NB4 (cell line): ENCODE data around the gene CABLES1.
"Not testable (repeated sequence)": the region's sequence is repeated elsewhere in the genome, so short reads cannot be mapped to it uniquely, and the experiment has no call there.

Experiments
- CTCF ChIP-seq: IDR thresholded peaks from one replicate; pipeline ENCODE4 v1.5.1; 2012; ENCODE audit warnings: low read depth, low read length
- MAX ChIP-seq: IDR thresholded peaks from 2 replicates; pipeline ENCODE4 v1.6.1; 2011; ENCODE audit warnings: low read depth, low read length
- MYC ChIP-seq: IDR thresholded peaks from 2 replicates; pipeline ENCODE4 v1.6.1; 2011; ENCODE audit warnings: low read depth, low read length
- POLR2A ChIP-seq: IDR thresholded peaks from 2 replicates; pipeline ENCODE4 v1.6.1; 2011; ENCODE audit warnings: mild to moderate bottlenecking; ENCODE audit not compliant: insufficient read length; ENCODE audit errors: extremely low read depth

- TF ChIP-seq CTCF, POLR2A, MAX, MYC: not testable (repeated sequence)
Observed at GRCh38 chr18:23097016-23097415, 38.3 kb upstream of the CABLES1 start.
